A549 (cell line): ENCODE measurements around the gene IFIH1. TPM values are rescaled to one million over a fixed set of nuclear protein-coding genes. Genes with fewer than 3 reads are reported as not detected.
A peak's percentile ranks its signal among the peaks of the same experiment; 100 is the strongest.

Source experiments
- ATAC-seq, 2 experiments: fragments of 200-7000 bp in 1 of 2; fragments of >200 bp in 1 of 2; cut with Nextera tagmentation in 1 of 2; cut with Tn5 transposase in 1 of 2; 3 replicates each; pipeline versions ENCODE4 v1.8.0 to v1.9.1; 2018 to 2020; ENCODE audit warnings: mild to moderate bottlenecking in 1 of 2, moderate library complexity in 1 of 2
- CTCF ChIA-PET: fragments of 300-600 bp; sonication (Branson Sonifier 250); formaldehyde crosslinking; extraction: SDS; loops from one replicate; lab custom pipeline; 2021; ENCODE audit warnings: antibody characterized with exemption, inconsistent platforms; lab: Yijun Ruan, JAX
- POLR2A ChIA-PET: fragments of 350-600 bp; formaldehyde crosslinking; extraction: SDS; loops from one replicate; lab custom pipeline; 2021; ENCODE audit warnings: antibody characterized with exemption, inconsistent platforms; lab: Yijun Ruan, JAX
- DNase-seq, 2 experiments: peaks; one replicate each; pipeline versions ENCODE4 v3.0.0 to v3.0.0-alpha.2; 2011 to 2016; ENCODE audit warnings: low read depth in 1 of 2, low spot score in 1 of 2
- FAIRE-seq: peaks from 2 replicates; lab custom pipeline; 2011; peaks lifted over from hg19 to GRCh38; lab: Jason Lieb, UNC
- H3K27ac ChIP-seq, 2 experiments: fragments of >200 bp; sonication (Bioruptor Twin); formaldehyde crosslinking; 3 replicates each; pipeline ENCODE4 v1.5.1; 2016 to 2017
- H3K4me1 ChIP-seq: fragments of >200 bp; sonication (Bioruptor Twin); formaldehyde crosslinking; 3 replicates; pipeline ENCODE4 v1.6.1; 2016
- H3K4me2 ChIP-seq: fragments of >200 bp; sonication (Bioruptor Twin); formaldehyde crosslinking; 3 replicates; pipeline ENCODE4 v1.6.1; 2016
- H3K4me3 ChIP-seq: fragments of >200 bp; sonication (Bioruptor Twin); formaldehyde crosslinking; 3 replicates; pipeline ENCODE4 v1.5.1; 2016
- H3K9me3 ChIP-seq: fragments of >200 bp; sonication (Bioruptor Twin); formaldehyde crosslinking; 3 replicates; pipeline ENCODE4 v1.6.1; 2016
- CBX2 ChIP-seq: fragments of 200-600 bp; sonication (generic); IDR thresholded peaks from 2 replicates; pipeline ENCODE4 v1.6.1; 2016; ENCODE audit warnings: low read depth, mild to moderate bottlenecking, borderline replicate concordance
- CHD4 ChIP-seq: fragments of 200-600 bp; sonication (generic); IDR thresholded peaks from 2 replicates; pipeline ENCODE4 v1.6.1; 2016; ENCODE audit warnings: antibody characterized with exemption, mild to moderate bottlenecking, borderline replicate concordance
- EHF ChIP-seq: fragments of 250-450 bp; sonication (Bioruptor Pico); IDR thresholded peaks from 2 replicates; pipeline ENCODE4 v1.5.0; 2020; ENCODE audit warnings: mild to moderate bottlenecking
- ESRRA ChIP-seq: fragments of 150-350 bp; IDR thresholded peaks from 2 replicates; pipeline ENCODE4 v1.6.1; 2014; ENCODE audit warnings: mild to moderate bottlenecking, low read length, borderline replicate concordance
- FOXS1 ChIP-seq: fragments of 250-450 bp; sonication (Bioruptor Pico); IDR thresholded peaks from 2 replicates; pipeline ENCODE4 v1.5.0; 2020; ENCODE audit warnings: mild to moderate bottlenecking, moderate library complexity
- GATA3 ChIP-seq: IDR thresholded peaks from 2 replicates; pipeline ENCODE4 v1.6.1; 2012; ENCODE audit warnings: borderline replicate concordance
- HOXB13 ChIP-seq: fragments of 250-450 bp; sonication (Bioruptor Pico); IDR thresholded peaks from 2 replicates; pipeline ENCODE4 v1.5.0; 2020; ENCODE audit warnings: low read depth, mild to moderate bottlenecking, moderate library complexity
- HOXB5 ChIP-seq: fragments of 250-450 bp; sonication (Bioruptor Pico); IDR thresholded peaks from 2 replicates; pipeline ENCODE4 v1.5.0; 2020; ENCODE audit warnings: mild to moderate bottlenecking, moderate library complexity
- PHF8 ChIP-seq: fragments of 200-600 bp; sonication (generic); IDR thresholded peaks from 2 replicates; pipeline ENCODE4 v1.6.1; 2016; ENCODE audit warnings: low read depth, mild to moderate bottlenecking, antibody characterized with exemption, moderate library complexity, borderline replicate concordance
- POLR2A ChIP-seq: IDR thresholded peaks from 2 replicates; pipeline ENCODE4 v1.6.1; 2012; ENCODE audit warnings: mild to moderate bottlenecking, low read length
- POLR2AphosphoS2 ChIP-seq: conservative IDR thresholded peaks from 2 replicates; pipeline ENCODE4 v1.6.1; 2012; ENCODE audit warnings: low read length, improper control_type of control experiment, inconsistent platforms
- RARB ChIP-seq: fragments of 250-450 bp; sonication (Bioruptor Pico); IDR thresholded peaks from 2 replicates; pipeline ENCODE4 v1.8.0; 2021; ENCODE audit warnings: mild to moderate bottlenecking, moderate library complexity
- RCOR1 ChIP-seq: fragments of 150-350 bp; IDR thresholded peaks from 2 replicates; pipeline ENCODE4 v1.6.1; 2014; ENCODE audit warnings: antibody characterized with exemption, low read length, low read depth
- RFX5 ChIP-seq: fragments of 450-650 bp; IDR thresholded peaks from 2 replicates; pipeline ENCODE4 v1.7.1; 2014; ENCODE audit warnings: antibody characterized with exemption, mild to moderate bottlenecking, moderate library complexity
- SMC3 ChIP-seq: fragments of >200 bp; sonication (Bioruptor Twin); formaldehyde crosslinking; IDR thresholded peaks from 3 replicates; pipeline ENCODE4 v1.6.1; 2018; ENCODE audit warnings: inconsistent platforms
- TP53 ChIP-seq: fragments of 250-450 bp; sonication (Bioruptor Pico); IDR thresholded peaks from 2 replicates; pipeline ENCODE4 v1.5.0; 2021; ENCODE audit warnings: mild to moderate bottlenecking, moderate library complexity
- ZC3H11A ChIP-seq: fragments of 450-650 bp; IDR thresholded peaks from 2 replicates; pipeline ENCODE4 v1.6.1; 2014; ENCODE audit warnings: antibody characterized with exemption, mild to moderate bottlenecking
- WGBS: methylation state at CpG from one replicate; pipeline ENCODE4 v1.1.6; 2017; ENCODE audit errors: missing lambda C conversion rate; 5-methylcytosine and 5-hydroxymethylcytosine counted together
- polyA plus RNA-seq, 4 experiments: library from polyadenylated mRNA; depleted of rRNA in 3 of 4; stranded (reverse); fragments of >200 nt; fragmentation: RNase III in 1 of 4; extraction: RNeasy Plus Mini Kit Qiagen cat#74134 plus additional on column Dnase treatment in 1 of 4; gene quantifications; 2 replicates in 3 of 4; 3 replicates in 1 of 4; pipeline ENCODE4 v1.2.3, GENCODE V29; 2011 to 2017
- TF ChIP-seq, protein P1 (sequence below): fragments of 250-450 bp; sonication (Bioruptor Pico); IDR thresholded peaks from 2 replicates; pipeline ENCODE4 v1.5.0; 2020; ENCODE audit warnings: low read depth, mild to moderate bottlenecking, moderate library complexity
- TF ChIP-seq, protein P2 (sequence below): fragments of 200-600 bp; sonication (generic); IDR thresholded peaks from 2 replicates; pipeline ENCODE4 v1.6.1; 2016; ENCODE audit warnings: antibody characterized with exemption, mild to moderate bottlenecking, moderate library complexity
- TF ChIP-seq, protein P3 (sequence below): IDR thresholded peaks from 2 replicates; pipeline ENCODE4 v1.6.1; 2012; ENCODE audit warnings: low read depth, borderline replicate concordance

Gene IFIH1
- polyA plus RNA-seq, 2 of the 4 experiments (the other 2 are of a cell fraction) = 0.21 to 0.57 TPM

DNA sequence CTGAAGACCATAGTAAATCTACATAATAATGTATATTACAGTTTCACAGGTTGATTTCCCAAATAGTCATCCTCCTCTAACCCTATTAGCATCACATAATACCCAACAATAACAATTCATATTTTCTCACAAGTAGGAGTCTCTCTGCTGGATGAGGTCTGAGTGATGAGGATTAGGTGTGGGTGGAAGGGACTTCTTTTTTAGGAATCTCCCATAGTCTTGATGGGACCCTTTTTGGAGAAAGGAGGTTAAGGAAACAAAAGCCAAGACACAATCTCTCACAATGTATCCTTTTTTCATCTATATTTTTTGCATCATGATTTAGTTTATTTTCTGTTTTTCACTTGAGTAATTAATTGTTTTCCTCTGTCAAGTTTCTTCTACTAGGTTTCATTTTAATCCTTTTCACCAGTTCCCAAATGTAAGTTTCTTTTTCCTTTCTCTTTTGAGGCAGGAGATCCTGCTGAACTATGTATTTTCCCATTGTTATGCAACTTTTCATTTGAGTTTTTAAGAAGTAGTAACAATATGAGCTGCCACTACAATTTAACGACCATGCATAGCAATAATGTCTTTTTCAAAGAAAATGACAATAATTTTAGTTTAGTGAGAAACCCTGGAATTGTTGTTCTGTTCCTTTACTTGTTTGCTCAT, 2.5 kb upstream of the IFIH1 start:
- Histone ChIP-seq H3K9me3 (no peaks in the 10 kb centered on the region), H3K4me3 (no peak overlapping the region), H3K4me2 (no peak overlapping the region), H3K4me1 (peaks cover 5% of the 10 kb centered on the region; the same call in 1 of the 3 replicates), H3K27ac (no peak overlapping the region)
- no peak for DNase-seq
- WGBS = 31% methylated on average over 1 of the region's 1 CpG
- no peak for TF ChIP-seq EHF (CRISPR knock-in tag)
- TF ChIP-seq RFX5 = no peak
- TF ChIP-seq PHF8 = no peak
- TF ChIP-seq POLR2A = no peak
- TF ChIP-seq HOXB5 (CRISPR knock-in tag) = no peak
- TF ChIP-seq, protein P1, sequence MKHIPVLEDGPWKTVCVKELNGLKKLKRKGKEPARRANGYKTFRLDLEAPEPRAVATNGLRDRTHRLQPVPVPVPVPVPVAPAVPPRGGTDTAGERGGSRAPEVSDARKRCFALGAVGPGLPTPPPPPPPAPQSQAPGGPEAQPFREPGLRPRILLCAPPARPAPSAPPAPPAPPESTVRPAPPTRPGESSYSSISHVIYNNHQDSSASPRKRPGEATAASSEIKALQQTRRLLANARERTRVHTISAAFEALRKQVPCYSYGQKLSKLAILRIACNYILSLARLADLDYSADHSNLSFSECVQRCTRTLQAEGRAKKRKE (CRISPR knock-in tag) = no peak
- no peak for TF ChIP-seq POLR2AphosphoS2
- no peak for TF ChIP-seq ZC3H11A
- TF ChIP-seq CHD4 = no peak
- TF ChIP-seq, protein P2, sequence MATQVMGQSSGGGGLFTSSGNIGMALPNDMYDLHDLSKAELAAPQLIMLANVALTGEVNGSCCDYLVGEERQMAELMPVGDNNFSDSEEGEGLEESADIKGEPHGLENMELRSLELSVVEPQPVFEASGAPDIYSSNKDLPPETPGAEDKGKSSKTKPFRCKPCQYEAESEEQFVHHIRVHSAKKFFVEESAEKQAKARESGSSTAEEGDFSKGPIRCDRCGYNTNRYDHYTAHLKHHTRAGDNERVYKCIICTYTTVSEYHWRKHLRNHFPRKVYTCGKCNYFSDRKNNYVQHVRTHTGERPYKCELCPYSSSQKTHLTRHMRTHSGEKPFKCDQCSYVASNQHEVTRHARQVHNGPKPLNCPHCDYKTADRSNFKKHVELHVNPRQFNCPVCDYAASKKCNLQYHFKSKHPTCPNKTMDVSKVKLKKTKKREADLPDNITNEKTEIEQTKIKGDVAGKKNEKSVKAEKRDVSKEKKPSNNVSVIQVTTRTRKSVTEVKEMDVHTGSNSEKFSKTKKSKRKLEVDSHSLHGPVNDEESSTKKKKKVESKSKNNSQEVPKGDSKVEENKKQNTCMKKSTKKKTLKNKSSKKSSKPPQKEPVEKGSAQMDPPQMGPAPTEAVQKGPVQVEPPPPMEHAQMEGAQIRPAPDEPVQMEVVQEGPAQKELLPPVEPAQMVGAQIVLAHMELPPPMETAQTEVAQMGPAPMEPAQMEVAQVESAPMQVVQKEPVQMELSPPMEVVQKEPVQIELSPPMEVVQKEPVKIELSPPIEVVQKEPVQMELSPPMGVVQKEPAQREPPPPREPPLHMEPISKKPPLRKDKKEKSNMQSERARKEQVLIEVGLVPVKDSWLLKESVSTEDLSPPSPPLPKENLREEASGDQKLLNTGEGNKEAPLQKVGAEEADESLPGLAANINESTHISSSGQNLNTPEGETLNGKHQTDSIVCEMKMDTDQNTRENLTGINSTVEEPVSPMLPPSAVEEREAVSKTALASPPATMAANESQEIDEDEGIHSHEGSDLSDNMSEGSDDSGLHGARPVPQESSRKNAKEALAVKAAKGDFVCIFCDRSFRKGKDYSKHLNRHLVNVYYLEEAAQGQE = no peak
- TF ChIP-seq, protein P3, sequence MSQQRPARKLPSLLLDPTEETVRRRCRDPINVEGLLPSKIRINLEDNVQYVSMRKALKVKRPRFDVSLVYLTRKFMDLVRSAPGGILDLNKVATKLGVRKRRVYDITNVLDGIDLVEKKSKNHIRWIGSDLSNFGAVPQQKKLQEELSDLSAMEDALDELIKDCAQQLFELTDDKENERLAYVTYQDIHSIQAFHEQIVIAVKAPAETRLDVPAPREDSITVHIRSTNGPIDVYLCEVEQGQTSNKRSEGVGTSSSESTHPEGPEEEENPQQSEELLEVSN = no peak
- no peak for TF ChIP-seq TP53 (CRISPR knock-in tag)
- TF ChIP-seq ESRRA = no peak
- TF ChIP-seq RCOR1 = no peak
- no peak for TF ChIP-seq FOXS1
- TF ChIP-seq GATA3 = no peak
- TF ChIP-seq RARB (CRISPR knock-in tag) = no peak
- no peak for TF ChIP-seq HOXB13 (CRISPR knock-in tag)
- TF ChIP-seq SMC3 = no peak
- ChIA-PET POLR2A (no interaction called here), CTCF (interaction anchor here (1.4 kb wide), 1 partner anchor 167 kb away, joined by 4 read pairs; no protein-coding TSS in a partner anchor)
- ATAC-seq = no peak
- FAIRE-seq = no peak

DNA sequence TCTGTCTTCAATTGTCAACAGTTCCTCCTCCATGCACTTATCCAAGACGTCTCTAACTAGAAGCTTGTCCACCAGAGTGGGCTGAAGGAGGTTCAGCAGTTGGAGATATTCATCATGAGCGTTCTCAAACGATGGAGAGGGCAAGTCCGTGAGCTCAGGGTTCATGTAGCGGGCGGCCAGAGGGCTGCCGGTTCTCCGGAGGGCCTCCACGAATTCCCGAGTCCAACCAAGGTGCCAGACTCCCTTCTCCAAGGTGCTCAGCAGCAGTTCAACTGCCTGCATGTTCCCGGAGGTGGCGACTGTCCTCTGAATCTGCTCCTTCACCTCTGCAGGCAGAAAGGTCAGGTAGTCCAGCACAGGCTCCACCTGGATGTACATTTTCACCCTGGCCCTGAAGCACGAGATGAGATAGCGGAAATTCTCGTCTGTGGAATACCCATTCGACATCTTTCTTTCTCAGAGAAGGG, 590 bp downstream of the IFIH1 start:
- peak in 1 of 2 experiments; percentile 12 for DNase-seq
- no peaks in the 10 kb centered on the region for H3K9me3 ChIP-seq
- FAIRE-seq = no peak
- CTCF ChIA-PET = interaction anchor here (1.3 to 2.3 kb wide), 5 partner anchors 17 to 22 kb away, joined by 3 to 7 read pairs (median 4); no protein-coding TSS in a partner anchor
- TF ChIP-seq CBX2 = no peak
- TF ChIP-seq, protein P2 = 0 out of 2 replicates have a peak, but pooled peaks have one; percentile 20
- TF ChIP-seq, all 56 proteins: peak for 1
- WGBS = 32% methylated on average over 15 of the region's 16 CpGs
- Histone ChIP-seq H3K27ac (peak overlapping the region; percentile 55 to 87), H3K4me1 (peaks cover 5% of the 10 kb centered on the region; the same call in 1 of the 3 replicates), H3K4me3 (peak overlapping the region; percentile 74), H3K4me2 (peak overlapping the region; percentile 91)
- peak; percentile 51 to 55 for ATAC-seq
- POLR2A ChIA-PET = no interaction called here
